A549 (cell line): ENCODE measurements around the gene PNPLA6.

Experiments
- ZFP36 ChIP-seq: fragments of 450-650 bp; IDR thresholded peaks from 2 replicates; pipeline ENCODE4 v1.6.1; 2014; ENCODE audit warnings: borderline replicate concordance; ENCODE audit not compliant: partially characterized antibody
- TF ChIP-seq, protein P1 (sequence below): IDR thresholded peaks from 2 replicates; pipeline ENCODE4 v1.6.1; 2012; ENCODE audit warnings: low read depth, borderline replicate concordance
- TF ChIP-seq, protein P2 (sequence below): fragments of 450-650 bp; IDR thresholded peaks from 2 replicates; pipeline ENCODE4 v1.6.1; 2014; ENCODE audit warnings: antibody characterized with exemption
- TF ChIP-seq, protein P3 (sequence below): fragments of >200 bp; sonication (Bioruptor Twin); formaldehyde crosslinking; IDR thresholded peaks from 3 replicates; pipeline ENCODE4 v1.5.1; 2016

DNA sequence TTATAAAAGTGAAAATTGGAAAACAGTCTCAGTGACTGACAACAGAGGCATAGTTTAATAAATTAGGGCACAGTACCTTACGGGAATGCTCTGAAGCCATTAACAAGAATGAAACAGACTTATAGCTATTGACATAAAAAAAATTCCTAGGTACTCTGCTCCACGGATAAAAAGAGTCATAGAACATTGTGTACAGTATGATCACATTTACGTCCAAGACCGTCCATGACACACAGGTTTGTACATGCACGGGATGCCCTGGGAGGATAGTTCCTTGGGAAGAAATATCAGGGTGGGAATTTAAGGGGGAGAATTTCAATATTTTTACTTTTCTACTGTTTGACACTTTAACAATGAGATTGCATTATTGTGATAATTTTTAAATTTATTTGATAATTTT, 35.2 kb downstream of the PNPLA6 start:
- TF ChIP-seq, protein P1, sequence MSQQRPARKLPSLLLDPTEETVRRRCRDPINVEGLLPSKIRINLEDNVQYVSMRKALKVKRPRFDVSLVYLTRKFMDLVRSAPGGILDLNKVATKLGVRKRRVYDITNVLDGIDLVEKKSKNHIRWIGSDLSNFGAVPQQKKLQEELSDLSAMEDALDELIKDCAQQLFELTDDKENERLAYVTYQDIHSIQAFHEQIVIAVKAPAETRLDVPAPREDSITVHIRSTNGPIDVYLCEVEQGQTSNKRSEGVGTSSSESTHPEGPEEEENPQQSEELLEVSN = no peak
- TF ChIP-seq, protein P2, sequence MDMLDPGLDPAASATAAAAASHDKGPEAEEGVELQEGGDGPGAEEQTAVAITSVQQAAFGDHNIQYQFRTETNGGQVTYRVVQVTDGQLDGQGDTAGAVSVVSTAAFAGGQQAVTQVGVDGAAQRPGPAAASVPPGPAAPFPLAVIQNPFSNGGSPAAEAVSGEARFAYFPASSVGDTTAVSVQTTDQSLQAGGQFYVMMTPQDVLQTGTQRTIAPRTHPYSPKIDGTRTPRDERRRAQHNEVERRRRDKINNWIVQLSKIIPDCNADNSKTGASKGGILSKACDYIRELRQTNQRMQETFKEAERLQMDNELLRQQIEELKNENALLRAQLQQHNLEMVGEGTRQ = no peak
- TF ChIP-seq ZFP36 = no peak
- TF ChIP-seq, protein P3, sequence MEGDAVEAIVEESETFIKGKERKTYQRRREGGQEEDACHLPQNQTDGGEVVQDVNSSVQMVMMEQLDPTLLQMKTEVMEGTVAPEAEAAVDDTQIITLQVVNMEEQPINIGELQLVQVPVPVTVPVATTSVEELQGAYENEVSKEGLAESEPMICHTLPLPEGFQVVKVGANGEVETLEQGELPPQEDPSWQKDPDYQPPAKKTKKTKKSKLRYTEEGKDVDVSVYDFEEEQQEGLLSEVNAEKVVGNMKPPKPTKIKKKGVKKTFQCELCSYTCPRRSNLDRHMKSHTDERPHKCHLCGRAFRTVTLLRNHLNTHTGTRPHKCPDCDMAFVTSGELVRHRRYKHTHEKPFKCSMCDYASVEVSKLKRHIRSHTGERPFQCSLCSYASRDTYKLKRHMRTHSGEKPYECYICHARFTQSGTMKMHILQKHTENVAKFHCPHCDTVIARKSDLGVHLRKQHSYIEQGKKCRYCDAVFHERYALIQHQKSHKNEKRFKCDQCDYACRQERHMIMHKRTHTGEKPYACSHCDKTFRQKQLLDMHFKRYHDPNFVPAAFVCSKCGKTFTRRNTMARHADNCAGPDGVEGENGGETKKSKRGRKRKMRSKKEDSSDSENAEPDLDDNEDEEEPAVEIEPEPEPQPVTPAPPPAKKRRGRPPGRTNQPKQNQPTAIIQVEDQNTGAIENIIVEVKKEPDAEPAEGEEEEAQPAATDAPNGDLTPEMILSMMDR = no peak
